Measurements from ENCODE around the gene RGS3.

The RGS3 gene

DNA sequence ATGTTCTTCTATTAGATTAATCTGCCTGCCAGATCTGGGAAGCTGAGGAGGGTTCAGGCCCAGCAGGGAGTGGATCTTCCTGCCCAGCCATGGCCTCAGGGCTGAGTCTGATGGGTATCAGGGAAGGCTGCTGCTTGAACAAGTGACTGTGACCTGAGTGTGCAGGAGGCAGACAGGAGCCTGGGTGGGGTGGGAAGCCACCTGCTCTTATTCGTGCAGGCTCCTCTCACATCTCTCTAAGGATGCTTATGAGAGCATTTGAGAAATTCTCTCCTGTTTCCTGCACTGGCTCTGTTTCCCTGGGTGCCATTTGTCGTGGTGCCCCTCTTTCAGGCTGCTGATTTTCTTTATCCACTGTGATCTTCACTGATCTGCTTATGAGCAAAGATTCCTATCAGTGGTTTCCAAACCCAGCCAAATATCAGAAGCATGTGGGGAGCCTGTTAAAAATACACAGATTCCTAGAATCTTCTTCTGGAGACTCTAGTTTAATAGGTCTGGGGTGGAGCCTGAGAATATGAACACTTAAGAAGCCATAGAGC is 2.1 kb downstream of the RGS3 start:
- no peak for DNase-seq (ENCODE audit: low read depth)

DNA sequence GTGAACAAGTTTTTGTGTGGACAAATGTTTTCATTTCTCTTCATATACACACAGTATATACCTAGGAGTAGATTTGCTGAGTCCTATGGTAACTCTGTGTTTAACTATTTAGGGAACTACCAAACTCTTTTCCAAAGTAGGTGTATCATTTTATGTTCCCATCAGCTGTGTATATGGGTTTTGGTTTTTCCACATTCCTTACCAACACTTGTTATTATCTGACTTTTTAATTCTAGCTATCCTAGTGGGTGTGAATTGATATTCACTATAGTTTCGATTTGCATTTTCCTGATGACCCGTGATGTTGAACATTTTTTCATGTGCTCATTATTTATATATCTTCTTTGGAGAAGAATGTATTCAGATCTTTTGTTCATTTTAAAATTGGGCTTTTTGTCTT is 3.7 kb downstream of the RGS3 start:
- no peak for DNase-seq (ENCODE audit: low read depth)

DNA sequence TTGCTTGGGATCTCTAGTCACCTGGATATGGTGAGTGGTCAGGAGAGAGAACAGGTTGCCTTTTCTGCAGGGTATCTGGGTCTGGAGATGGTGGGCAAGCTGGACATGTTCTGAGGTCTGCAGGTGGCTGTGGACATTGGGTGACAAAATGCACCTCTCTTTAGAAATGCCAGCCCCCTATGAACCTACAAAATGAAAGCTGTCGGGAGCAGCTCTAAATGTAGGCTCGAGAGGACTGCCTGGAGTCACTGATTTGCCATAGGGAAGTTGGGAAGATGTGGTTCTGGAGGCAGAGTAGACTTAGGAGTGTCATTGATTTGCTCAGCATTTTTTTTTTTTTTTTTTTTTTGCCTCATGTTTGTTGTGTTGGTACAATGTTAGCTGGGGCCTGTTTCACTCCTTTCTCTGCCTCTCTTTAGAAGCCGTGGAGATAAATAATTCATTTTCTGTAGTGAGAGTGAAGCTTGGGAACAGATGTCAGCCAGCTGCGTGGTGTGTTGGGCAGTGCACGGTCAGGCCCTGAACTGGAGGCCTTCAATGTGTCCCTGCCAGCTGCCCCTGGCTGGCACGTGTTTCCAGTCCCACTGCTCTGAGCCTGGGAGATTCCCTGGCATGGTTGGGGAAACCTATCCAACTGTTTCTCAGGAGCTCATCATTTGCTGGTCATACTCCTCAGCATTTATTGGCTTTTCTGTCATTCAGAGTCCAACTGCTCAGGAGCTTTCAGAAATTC is 5.4 kb downstream of the RGS3 start:
- no peak for DNase-seq (ENCODE audit: low read depth)

DNA sequence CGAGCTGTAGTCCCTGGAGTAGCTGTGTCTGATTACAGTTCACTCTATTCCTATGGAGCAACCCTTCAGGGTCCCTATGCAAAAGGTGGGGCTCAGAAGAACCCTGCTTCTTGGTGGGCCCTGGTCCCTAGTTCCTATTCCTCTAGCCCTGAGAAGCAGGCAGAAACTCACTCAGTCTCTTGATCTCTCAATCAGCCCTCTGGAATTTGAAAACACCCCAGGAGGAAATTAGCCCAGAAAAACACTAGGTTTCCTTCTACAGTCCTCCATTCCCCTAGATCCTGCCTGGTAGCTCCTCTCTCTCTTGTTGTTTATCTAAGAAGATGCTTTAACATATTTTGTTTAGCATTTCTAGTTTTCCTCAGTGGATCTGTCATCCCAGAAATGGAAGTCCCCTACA is 7.6 kb downstream of the RGS3 start:
- DNase-seq (ENCODE audit: low read depth), result no peak

DNA sequence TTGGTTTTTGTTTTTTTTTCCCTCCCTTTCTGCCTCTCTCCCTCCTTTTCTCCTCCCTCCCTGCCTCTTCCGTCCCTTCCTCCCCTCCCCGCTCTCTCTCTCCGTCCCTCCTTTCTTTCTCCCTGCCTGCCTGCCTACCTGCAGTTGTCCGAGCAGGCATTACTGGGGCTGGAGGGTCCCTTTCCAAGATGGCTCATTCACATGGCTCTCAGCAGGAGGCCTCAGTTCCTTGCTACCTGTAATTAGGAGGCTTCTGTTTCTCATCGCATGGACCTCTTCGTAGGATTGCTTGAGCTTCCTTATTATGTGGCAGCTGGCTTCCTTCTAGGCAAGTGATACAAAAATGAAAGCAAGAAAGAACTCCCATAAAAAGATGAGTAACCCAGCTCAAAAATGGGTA is 8.0 kb downstream of the RGS3 start:
- no peak for DNase-seq (ENCODE audit: low read depth)

DNA sequence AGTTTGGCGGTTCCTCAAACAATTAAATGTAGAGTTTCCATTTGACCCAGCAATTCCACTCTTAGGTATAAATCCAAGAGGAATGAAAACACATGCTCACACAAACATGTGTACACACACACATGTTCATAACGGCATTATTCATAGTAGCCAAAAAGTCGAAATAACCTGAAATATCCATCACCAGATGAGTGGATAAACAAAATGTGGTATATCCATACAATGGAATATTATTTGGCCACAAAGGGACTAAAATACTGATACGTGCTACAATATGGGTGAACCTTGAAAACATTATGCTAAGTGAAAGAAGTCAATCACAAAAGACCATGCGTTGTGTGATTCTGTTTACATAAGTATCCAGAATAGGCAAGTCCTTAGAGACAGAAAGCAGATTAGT is 8.7 kb downstream of the RGS3 start:
- DNase-seq (ENCODE audit: low read depth), result no peak

DNA sequence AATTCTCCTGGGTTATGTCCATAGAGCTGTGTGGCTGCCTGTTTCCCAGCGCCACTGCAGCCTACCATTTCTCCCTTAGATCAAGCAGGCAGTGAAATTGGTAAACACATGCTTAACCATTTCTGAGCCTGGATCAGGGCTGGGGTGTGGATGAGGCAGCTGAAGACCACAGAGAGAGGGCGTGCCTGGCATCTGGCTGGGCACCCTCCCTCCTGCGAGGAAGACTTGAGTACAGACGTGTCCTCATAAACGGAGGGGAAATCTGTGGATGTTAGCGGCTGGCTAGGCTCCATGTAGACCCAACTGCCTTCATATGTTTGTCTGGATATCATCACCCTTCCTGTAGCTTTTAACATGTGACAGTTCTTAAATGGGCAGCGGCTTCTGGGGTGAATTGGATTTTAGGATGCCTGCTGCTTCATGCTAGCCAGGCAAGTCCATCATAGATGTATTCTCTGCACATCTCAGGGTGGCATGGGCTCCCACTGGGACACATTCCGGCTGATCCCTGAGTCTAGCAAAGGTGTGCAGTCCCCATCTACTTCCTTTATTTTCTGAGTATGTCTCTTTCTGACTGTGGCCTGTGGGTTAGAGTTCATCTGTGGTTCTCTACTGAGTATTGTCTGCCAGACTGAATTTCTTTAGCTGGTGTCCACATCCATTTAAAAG is 11.0 kb downstream of the RGS3 start:
- no peak for DNase-seq (ENCODE audit: low read depth)

DNA sequence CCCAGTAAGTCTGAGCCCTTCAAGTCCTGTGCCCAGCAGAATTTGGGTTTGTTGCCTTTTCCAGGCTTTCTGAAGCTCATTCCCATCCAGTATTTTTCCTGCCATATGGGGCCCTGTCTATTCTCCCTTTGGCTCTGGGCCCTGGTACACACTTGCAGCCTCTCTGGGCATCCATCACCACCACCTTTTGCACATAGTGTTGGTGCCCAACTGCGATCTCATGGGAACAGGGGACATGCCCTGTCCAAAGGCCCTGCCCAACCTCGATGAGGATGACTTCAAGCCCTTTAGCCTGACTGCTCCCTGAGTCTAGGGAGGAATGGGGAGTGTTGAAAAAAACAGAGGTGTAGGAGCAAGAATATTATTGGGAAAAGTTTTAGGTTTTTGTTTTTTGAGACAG is 11.5 kb downstream of the RGS3 start:
- DNase-seq (ENCODE audit: low read depth), result no peak

DNA sequence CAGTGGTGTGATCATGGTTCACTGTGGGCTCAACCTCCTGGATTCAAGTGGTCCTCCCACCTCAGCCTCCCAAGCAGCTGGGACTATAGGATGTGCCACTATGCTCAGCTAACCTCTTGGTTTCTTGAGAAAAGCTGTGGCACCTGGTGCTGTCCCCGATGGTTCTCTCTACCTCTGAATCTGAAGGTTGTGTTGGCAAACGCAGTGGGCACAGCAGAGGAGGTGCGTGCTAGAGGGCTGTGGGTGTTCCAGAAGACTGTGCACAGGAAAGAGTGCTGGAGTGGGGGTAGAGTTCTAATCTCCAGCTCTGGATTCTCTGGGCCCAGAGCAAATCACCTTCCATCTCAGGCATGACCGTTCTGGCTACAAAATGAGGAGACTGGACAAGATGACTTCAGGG is 12.5 kb downstream of the RGS3 start:
- no peak for DNase-seq (ENCODE audit: low read depth)

DNA sequence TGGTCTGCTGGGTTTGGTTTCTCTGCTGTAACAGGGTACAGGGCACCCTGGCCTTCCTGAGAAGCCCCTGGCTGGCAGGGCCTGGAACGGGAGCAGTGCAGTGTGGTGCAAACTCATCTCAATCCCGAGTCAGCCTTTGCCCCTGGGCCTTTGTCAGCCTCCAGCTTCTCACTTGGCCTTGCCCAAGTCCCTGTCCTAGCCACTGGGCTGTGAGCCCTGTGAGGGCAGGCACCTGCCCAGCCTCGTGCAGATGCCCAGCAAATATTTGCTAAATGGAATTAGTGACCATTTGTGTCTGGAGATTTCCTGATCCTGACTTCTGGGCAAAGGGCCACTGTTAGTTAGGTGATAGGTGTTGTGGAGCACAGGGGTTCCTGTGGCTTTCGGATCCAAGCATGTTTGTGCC is 13.0 kb downstream of the RGS3 start:
- no peak for DNase-seq (ENCODE audit: low read depth)

DNA sequence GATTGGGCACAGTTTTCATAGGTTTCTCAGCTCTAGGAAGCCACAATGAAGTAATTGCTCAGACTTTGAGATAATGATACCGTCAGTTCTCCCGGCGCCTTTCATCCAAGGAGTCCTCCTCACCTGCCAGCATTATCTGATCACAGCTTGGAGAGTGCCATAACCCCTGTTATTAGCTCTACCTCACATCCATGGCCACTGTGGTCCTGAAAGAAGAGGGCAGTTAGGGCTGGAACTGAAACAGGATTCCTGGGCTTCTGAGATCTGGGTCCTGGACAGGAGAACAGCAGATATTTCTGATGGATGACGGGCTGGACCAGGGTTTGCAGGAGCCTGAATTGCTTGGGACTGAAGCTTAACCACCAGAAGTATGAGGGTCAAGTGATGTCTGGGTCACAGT is 13.5 kb downstream of the RGS3 start:
- DNase-seq (ENCODE audit: low read depth), result no peak

DNA sequence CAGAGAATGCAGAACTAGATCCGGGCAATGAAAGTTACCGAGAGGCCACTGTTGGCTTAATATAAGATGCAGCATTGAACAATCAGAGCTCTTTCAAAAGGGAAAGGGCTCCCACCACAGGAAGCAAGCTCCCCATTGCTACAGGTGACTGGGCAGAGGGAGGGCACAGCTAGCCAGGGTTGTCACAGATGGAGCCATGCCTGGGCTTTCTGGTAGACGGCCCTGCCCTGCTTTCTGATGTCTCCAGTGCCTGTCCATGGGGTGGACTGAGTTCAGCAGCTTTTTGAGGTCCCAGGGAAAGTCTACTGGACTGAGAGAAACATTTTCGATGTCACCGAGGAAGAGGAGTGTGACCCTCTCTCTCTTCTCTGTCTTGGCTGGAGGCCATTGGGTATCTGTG is 14.1 kb downstream of the RGS3 start:
- no peak for DNase-seq (ENCODE audit: low read depth)

DNA sequence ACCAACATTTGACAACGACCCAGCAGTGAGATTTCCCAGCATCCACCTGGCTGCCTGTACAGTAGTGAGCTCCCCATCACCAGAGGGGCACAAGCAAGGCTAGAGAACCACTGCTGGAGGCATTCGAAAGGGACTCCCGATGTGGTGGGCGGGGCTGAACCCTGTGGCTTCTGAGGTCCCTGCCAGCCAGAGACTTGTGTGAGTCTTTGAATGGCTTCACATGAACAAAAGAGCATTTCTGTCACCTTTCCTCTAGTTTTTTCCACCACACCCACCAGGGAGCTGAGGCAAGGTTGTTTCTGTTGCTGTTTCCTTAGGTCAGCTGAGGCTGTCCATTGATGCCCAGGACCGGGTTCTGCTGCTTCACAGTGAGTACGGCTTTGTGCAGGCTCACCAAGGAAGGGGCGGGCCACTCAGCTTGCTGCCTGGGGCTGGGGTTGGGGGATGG is 15.7 kb downstream of the RGS3 start:
- DNase-seq (ENCODE audit: low read depth), result no peak

DNA sequence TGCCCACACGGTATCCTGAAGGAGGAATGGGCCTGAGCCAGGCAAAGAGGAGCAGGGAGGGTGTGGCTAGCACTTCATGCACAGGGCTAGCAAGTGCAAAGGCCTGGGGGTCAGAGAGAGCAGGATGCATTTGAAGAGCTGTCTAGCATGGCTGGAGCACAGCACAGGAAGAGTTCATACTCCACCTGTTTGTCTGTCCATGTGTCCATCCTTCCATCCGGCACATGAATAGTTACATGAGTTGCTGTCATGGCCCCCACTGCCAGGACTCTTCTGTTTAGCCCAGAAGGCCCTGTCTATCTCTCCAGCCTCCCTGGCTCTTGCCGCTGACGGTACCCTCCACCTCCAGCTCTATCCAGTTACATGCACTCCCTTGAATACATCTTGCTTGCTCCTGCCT is 17.1 kb downstream of the RGS3 start:
- DNase-seq (ENCODE audit: low read depth), result no peak

DNA sequence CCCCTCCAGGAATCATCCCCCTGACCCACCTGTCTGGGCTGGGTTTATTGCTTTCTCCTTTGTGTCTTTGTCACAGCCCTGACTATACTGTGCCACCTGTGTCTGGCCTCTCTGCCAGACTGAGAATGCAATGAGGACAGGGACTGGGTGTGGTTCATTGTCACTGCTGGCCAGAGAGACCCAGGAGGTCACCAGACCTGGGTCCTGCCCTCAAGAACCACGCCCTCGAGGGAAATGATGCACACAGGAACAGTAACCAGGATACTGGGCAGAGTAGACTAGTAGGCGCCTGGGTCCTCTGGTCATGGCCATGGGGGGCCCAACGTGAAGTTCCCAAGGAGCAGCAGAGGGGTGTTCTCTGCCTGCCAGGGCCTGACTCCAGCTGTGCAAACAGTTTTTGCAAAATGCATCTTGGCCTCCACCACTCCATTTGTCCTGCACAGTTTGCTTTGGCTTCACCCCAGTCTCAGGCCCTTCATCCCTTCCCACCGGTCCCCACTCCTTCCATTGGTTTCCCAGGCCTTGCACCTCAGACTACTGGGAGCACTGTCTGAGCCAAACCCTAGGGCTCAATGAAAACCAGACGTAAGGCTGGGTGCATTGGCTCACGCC is 17.8 kb downstream of the RGS3 start:
- no peak for DNase-seq (ENCODE audit: low read depth)

DNA sequence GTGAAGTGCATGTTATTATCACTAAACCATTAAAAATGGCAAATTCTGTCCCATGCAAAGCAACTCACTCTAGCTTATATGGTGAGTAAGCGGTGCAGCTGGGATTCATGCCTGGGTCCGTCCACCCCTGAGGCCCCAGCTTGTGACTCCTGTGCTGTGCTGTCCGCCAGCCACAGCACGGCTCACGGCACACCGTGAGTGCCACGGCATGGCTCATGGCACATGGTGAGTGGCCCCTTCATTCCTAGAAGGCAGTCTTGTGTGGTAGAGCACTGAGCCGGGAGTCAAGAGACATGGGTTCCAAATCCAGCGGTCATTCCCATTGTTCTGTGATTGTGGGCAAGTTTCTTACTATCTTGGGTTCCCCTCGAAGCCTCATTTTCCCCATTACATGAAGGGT is 18.8 kb downstream of the RGS3 start:
- no peak for DNase-seq (ENCODE audit: low read depth)

DNA sequence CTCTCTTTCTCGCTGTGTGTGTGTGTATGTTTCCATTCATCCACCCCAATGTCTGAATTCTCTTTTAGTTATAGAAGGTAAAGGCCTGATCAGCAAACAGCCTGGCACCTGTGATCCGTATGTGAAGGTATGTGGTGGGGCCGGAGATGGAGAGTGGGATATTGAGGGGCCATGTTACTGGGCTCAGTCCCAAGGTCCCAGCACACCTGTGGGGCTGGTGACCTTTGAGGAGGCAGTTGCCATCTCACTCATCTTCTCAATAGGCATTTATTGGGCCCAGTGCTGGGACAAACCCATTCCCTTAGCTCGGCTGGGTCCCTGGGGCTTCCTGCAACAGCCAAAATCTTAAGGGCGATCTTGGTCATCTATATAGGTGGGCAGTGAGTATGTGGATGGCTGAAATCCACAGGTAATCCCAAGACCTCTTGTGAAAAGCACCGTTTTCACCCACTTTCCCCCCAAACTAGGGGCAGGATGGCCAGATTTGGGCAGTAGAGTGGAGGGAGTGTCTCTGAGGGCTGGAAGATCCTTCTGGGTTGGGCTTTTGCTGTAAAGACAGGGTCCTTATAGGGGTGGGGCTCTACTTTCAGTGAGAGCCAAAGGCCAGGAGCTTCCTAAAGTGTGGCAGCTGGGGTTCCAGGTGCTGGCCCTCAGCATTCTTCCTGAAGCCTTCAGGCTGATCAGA is 19.6 kb downstream of the RGS3 start:
- no peak for DNase-seq (ENCODE audit: low read depth)

DNA sequence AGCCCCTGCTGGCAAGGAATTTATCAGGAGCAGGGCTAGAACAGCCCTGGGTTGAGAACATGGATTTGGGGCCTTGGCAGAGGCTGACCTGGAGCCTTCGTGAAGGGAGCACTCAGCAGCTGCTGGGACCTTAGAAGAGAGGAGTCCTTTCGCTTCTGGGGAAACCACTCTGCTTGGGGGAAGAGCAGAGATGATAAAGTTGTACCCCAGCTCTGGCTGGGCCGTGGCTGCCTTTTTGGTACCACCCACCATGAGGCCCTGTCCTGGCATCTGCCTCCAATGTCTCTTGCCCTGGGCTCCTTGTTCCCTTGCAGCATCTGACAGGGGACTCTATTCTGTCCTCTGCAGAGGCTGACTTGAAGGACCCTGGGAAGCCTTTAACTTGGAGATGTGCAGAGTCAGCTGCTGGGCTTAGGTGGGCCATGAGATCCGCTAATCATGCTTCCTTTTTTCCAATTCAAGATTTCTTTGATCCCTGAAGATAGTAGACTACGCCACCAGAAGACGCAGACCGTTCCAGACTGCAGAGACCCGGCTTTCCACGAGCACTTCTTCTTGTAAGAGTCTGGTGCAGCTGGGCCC is 20.2 kb downstream of the RGS3 start:
- no peak for DNase-seq (ENCODE audit: low read depth)

DNA sequence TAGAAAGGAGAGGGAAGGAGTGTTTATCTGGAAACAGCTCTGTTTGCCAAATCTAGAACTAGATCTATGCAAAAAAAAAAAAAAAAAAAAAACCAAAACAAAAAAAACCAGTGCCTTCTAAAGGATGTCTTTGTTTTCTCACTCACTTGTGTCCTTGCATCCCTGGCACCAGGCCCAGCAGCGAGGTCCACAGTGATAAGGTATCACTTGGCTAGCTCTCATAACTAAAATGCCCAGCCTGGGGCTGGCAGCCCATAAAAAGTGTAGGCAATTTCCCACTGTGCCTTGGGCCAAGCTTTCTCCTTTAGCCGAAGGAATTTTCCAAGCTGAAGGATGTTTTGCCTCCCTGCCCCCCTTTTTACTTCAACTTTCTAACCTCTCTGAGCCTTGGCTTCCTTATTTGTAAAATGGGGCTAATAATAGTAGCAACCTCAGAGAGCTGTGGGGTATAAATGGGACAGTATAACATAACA is 20.8 kb downstream of the RGS3 start:
- no peak for DNase-seq (ENCODE audit: low read depth)

DNA sequence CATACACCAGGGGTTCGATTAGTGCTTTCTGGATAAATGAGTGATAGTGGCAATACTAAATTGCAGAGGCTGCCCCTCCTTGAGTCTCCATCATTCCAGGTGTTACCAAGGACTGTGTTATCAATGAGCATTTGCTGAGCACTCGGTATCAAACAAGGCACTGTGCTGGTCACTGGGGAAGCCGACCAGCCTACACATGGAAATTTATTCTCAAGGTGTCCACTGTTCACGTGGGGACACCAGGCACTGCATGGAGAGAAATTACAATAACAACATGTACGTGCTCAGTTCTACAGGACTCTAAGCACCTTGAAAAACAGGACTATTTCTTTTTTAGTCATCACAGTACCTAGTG is 22.2 kb downstream of the RGS3 start:
- DNase-seq (ENCODE audit: low read depth), result no peak

DNA sequence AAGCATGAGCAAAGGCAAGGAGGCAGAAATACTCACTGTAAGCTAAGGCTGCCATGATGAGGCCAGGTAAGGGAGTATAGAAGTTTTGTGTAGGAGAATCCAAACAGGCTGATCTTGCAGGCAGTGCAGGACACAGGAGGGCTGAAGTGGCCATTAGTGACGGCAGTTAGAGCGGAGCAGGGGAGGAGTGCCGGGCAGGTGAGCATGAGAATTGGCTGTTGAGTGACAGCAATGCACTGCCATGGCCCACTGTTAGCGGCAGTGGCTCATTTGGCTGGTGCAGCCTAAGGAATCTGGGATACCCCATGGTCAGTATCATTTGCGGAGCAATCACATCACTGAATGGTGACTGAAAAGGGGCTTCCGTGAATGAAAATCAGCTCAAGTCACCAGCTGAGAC is 22.8 kb downstream of the RGS3 start:
- DNase-seq (ENCODE audit: low read depth), result no peak

DNA sequence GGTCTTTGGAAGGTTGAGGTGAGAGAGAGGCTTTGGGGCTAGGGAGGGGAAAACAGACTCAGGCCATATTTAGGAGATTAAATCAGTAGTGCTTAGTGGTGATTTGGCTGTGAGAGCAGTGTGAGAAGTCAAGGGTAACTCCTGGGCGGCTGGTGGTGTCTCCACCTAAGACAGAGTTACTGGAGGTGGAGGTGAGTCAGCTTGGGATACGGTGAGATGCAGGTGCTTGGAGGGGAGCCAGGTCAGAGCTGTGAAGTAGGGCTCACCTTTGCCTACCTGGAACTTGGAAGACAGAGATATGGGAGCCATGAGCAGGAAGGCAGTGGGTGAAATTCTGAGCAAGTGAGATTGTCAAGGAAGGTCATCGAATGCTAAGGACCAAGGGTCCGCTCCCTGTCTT is 24.5 kb downstream of the RGS3 start:
- DNase-seq (ENCODE audit: low read depth), result no peak
